Activated T-helper 1 cell treated with anti-CD3 and anti-CD28 coated beads, Interleukin-2, amount 50 U/mL, for 16 hours (primary cell): ENCODE results near the gene UBALD1.

Experiments
- DNase-seq, 2 donors: peaks; one replicate each; pipeline ENCODE4 v3.0.0-alpha.2; 2020; ENCODE audit warnings: low read depth in 1 of 2, low spot score in 1 of 2

UBALD1 gene

GRCh38 chr16:4646773-4647643, 32.3 kb upstream of the UBALD1 start:
- no peak for DNase-seq

- no peak for DNase-seq
Measured at GRCh38 chr16:4641895-4642294, 27.2 kb upstream of the UBALD1 start.

- DNase-seq = no peak
Measured at GRCh38 chr16:4641306-4641687, 26.6 kb upstream of the UBALD1 start.

DNA sequence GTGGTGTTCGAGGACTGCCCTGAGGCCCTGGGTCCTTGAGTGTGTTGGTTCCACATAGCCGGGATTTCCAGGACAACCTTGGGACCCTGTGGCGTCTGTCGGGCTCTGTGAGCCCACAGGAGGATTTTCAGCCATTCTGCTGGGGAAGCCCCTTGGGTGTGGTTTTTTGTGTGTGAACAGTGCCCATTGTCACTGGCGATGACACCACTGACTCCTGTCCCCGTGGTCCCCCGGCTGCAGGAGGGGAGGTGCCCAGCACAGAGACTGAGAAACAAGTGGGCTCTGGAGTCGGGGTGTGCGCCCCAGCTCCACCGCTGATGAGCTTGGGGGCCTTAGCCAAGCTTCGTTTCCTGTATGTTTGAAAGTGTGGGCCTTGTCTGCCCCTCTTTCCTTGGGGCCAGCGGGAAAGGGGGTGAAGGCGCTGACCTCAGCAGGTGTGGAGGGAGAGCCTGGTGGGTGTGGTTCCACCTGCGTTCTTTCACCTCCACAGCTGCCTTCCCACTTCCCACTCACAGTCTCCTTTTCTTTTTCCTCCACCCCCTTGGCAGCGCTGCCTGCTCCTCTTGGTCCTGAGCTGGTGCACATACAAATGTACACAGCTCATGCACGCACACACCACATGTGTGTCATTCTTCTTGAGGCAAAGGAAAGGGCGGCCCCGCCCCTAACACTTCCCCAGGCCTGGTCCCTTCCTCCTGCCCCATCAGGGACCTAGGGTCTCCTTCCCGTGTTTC, 26.1 kb upstream of the UBALD1 start:
- DNase-seq = no peak

DNA sequence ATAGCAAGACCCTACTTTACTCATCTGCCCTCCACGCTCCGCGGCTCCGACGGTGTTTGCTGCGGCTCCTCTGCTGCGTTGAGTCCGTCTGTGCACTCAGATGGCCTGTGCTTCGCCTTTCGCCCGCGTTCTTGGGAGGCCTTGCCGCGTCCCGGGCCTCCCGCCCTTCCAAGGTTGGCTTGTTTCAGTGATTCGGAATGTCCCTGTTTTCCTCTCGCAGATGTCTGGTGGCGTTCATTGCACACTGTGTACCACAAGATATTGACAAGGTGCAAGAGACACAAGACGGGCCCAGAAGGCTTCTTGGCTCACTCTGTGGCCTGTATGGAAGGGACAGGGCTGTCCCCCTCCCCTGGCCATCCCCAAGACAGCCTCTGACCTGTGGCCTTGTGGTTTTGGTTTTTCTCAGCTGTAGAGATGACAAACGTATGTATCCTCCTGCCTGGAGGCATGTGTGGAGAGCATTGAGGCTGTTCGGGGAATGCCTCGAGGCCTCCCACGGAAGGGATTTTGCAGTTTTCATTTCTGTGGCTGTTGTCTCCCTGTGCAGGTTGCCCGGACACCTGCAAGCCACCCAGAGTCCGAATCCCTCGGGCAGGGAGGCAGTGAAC, 25.3 kb upstream of the UBALD1 start:
- DNase-seq = no peak

DNA sequence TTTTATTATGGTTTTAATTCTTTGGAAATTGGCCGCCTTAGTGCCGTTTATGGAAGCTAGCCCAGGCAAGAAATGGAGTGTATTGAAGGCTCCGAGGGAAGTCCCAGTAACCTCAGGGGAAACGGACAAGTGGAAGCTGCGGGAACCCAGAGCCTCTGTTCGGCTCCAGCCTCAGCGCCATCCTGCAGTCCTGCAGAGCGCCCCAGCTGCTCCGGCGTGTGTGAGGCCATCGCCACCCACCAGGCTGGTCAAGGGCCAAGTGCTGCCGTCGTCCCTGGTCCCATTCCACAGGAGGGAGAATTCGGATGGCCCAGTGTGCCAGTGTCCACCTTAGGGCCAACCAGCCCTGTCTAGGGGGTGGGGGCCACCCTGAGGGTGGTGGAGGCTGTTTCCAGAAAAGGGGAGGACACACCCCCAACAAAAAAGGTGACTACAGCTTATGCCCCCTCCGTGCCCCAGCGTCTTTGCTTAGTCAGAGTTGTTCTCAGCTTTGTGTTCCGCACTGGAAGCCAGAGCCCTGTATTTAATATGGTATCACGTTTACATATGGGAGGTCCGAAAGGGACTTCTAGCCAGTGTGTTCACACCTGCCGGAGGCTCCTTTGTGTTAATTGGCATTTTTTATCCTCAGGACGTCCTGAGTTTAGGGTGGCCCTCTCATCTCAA, 22.9 kb upstream of the UBALD1 start:
- no peak for DNase-seq

DNA sequence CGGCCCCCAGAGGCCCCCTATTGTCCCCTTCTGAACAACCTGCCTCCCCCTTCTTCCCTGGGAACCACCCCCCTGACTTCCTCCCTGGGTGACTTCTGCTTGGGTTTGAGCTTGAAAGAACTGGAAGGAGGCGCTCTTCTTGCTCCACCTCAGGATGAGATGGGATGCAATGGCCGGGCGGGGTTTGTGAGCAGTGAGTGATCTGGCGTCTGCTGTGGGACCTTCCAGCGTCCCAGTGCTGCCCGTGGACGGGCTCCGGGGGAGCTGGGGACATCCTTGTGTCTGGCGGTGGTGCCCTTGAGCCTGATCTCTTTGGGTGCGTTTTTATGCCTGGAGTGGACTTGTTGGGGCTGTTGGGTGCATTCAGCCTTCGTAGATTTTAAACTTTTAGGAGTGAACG, 21.5 kb upstream of the UBALD1 start:
- DNase-seq = no peak

- no peak for DNase-seq
Measured at GRCh38 chr16:4634768-4635167, 20.1 kb upstream of the UBALD1 start.

- DNase-seq = no peak
Measured at GRCh38 chr16:4633910-4634635, 19.4 kb upstream of the UBALD1 start.

- no peak for DNase-seq
Measured at GRCh38 chr16:4631444-4631843, 16.8 kb upstream of the UBALD1 start.

- DNase-seq = no peak
Measured at GRCh38 chr16:4628283-4628682, 13.6 kb upstream of the UBALD1 start.

- no peak for DNase-seq
Measured at GRCh38 chr16:4626396-4626795, 11.7 kb upstream of the UBALD1 start.

- DNase-seq = no peak
Measured at GRCh38 chr16:4625560-4626159, 11.0 kb upstream of the UBALD1 start.

GRCh38 chr16:4624827-4625559, 10.3 kb upstream of the UBALD1 start:
- DNase-seq = peak; percentile 14 to 49

DNA sequence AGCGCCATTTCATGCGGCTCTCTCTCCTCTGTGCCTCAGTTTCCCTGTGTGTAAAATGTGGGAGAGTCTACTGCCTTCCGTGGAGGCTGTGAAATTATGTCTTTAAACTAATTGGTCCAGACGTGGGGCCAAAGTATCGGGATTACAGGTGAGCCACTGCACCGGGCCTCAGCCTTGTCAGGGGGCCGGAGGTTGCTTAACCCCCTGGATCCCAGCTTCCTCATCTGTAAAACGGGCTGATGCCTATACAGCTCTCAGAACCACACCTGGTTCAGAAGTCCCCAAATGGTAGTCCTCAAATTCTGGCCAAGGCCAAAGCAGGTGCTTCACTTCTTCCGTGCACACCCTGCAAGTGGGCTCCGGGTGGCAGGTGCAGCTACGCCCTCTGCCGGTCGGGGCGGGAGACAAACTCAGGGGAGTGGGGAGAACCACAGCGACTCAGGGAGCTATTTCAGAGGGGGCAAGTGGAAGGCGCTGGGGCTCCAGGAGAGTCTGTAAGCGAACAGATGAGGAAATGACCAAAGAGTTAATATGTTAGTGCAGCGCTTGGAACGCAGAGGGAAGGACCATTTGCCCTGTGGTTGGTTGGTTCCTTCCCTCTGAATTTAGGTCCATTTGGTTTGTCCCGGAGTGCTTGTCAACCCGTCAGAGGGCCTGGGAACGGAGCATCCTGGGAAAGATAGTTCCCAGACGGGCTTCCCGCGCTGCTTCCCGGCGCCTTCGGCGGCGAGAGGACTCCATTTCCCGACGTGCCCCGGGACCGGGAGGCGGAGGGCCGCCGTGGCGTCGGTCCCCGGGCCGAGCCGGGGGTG, 9.5 kb upstream of the UBALD1 start, which contains the start of gene MGRN1:
MGRN1 (plus strand) TSS at position 812 of the 812 bp plus-strand sequence. CDS start 135 bp downstream, outside the sequence.
- peak; percentile 77 to 85 for DNase-seq

DNA sequence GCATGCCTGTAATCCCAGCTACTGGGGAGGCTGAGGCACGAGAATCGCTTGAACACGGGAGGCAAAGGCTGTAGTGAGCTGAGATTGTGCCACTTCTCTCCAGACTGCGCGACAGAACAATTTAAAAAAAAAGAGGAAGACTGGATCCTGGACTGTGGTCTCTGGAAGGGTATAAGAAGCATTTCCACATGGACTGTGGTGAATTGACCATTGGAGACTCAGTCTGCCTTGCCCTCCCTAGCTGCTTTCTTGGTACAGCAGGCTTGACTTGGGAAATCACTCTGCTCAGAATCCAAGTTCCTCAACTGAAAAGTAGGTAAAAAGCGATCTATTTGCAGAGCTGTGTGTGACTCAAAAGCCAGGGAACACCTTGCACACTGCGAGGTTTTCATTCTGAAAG, 8.9 kb upstream of the UBALD1 start:
- DNase-seq = no peak

- DNase-seq = no peak
Measured at GRCh38 chr16:4618645-4619418, 4.1 kb upstream of the UBALD1 start.

- DNase-seq = no peak
Measured at GRCh38 chr16:4617880-4618279, 3.2 kb upstream of the UBALD1 start.
